ENCODE results near the gene UBXN6. TPM values are rescaled to one million over a fixed set of nuclear protein-coding genes. Genes with fewer than 3 reads are reported as not detected.

Gene UBXN6
- polyA plus RNA-seq, 2 of the 4 experiments (the other 2 are of a cell fraction), result 23.0 to 31.6 TPM

DNA sequence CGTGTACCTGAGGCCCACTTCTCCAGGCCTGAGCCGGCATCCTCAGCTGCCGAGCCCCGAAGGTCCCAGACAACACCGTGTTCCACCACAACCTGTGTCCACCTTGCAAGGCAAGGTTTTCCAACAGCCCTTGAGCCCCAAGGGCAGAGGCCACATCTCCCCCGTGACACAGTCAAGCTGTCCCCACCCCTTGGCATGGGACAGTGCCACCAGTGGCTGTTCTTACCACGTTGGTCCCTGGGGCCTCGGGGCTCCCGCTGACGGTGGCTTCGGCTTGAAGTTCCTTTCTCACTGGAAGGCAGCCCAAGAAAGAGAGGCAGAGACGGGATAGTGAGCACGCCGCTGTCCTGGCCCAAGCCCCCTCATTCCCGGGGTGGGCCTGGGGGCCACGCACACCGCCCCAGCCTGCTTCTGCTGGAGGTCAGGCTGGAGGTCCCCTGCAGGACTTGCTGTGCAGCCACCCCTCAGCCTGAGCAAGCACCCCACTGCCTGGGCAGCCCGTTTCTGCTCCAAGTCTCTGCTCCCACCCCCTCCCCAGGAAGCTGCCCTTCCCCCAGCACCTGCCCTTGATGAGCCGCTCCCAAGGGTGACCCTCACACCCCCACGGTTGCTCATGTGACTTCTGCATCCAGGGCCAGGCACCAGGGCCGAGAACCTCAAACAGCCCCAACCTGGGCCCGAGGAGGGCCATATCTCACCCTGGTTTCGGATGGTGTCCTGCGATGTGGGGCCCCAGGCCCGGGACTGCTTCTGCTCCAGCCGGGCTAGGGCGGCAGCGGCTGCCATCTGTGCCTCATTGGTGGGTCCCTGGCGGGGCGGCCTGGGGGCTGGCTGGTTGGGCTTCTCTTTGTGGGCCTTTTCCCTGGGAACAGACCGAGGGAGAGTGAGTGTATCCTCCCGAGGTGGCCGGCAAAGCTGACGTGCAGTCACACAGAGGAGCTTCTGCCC, 4.1 kb downstream of the UBXN6 start:
- H3K27ac ChIP-seq, result no peak overlapping the region
- DNase-seq (ENCODE audit: low read depth in 1 of 2, low spot score in 1 of 2), result no peak
- ATAC-seq, result no peak
- TF ChIP-seq MAZ (IDR thresholded peaks at IDR 0.05; ENCODE audit: borderline replicate concordance, low read depth, low read length) (no peak), NPAS2 (CRISPR knock-in tag; IDR thresholded peaks at IDR 0.05; ENCODE audit: borderline replicate concordance) (no peak), CBX8 (IDR thresholded peaks at IDR 0.05) (no peak), FOSL2 (IDR thresholded peaks at IDR 0.05) (no peak), FOSL2 (CRISPR knock-in tag; IDR thresholded peaks at IDR 0.05) (no peak), BHLHE40 (IDR thresholded peaks at IDR 0.05; ENCODE audit: low read depth, low read length) (no peak), HEYL (CRISPR knock-in tag; IDR thresholded peaks at IDR 0.05) (no peak), ZFP36 (IDR thresholded peaks at IDR 0.05; ENCODE audit: borderline replicate concordance, partially characterized antibody) (no peak), RAD21 (conservative IDR thresholded peaks at IDR 0.05 in 1 of 2, IDR thresholded peaks at IDR 0.05 in 1 of 2) (no peak), CEBPB (IDR thresholded peaks at IDR 0.05) (no peak), MAFK (IDR thresholded peaks at IDR 0.05; ENCODE audit: partially characterized antibody) (no peak), HOXB13 (CRISPR knock-in tag; IDR thresholded peaks at IDR 0.05; ENCODE audit: low read depth) (no peak)
- TF ChIP-seq, protein P1, sequence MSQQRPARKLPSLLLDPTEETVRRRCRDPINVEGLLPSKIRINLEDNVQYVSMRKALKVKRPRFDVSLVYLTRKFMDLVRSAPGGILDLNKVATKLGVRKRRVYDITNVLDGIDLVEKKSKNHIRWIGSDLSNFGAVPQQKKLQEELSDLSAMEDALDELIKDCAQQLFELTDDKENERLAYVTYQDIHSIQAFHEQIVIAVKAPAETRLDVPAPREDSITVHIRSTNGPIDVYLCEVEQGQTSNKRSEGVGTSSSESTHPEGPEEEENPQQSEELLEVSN (IDR thresholded peaks at IDR 0.05; ENCODE audit: borderline replicate concordance, low read depth), result no peak
- TF ChIP-seq, protein P2, sequence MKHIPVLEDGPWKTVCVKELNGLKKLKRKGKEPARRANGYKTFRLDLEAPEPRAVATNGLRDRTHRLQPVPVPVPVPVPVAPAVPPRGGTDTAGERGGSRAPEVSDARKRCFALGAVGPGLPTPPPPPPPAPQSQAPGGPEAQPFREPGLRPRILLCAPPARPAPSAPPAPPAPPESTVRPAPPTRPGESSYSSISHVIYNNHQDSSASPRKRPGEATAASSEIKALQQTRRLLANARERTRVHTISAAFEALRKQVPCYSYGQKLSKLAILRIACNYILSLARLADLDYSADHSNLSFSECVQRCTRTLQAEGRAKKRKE (CRISPR knock-in tag; IDR thresholded peaks at IDR 0.05; ENCODE audit: low read depth), result no peak
- no peaks in the 10 kb centered on the region for H3K9me3 ChIP-seq
- CTCF ChIA-PET, result interaction anchor here (0.9 kb wide), 1 partner anchor 78 kb away, joined by 3 read pairs; no protein-coding TSS in a partner anchor
- no peak overlapping the region for H3K4me2 ChIP-seq
- no peak overlapping the region for H3K4me3 ChIP-seq
- POLR2A ChIA-PET, result no interaction called here
- 85% methylated on average over 8 of the region's 34 CpGs for WGBS (ENCODE audit: missing lambda C conversion rate)
- no peak for FAIRE-seq
- H3K4me1 ChIP-seq, result peaks cover 14% of the 10 kb centered on the region; the same call in 2 of the 3 replicates

DNA sequence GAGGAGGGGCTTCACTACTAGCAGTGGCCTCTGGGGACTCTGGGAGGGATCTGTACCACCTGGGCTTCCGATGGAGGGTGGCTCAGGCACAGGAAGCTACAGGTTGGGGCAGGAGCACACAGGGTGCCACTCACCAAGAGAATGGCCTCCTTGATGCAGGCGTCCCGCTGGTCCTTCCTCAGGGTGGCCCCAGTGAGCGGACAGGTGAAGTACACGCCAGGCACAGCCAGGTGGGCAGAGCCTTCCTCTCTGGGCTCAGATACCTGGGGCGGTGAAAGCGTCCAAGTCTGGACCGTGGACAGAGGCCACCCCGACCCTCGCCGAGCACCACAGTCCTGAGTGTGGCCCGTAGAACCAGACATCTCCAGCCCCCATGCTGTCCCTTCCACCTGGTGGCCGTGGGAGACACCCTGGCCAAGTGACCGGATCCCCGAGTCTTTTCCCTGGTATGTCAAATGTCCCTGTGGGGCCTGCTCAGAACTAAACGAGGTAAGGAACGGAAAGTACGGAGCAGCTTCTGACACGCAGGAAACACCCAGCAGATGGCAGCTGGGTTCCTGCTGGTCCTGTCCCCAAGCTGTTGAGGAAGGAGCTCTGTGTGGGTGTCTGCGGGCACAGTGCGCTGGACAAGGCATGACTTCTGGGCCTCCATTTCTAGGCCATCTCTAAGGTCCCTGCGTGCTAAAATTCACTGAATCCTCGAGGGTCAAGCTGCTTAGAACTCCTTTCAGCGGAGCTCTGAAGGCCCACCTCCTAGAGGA, 5.2 kb downstream of the UBXN6 start:
- Histone ChIP-seq H3K9me3 (no peaks in the 10 kb centered on the region), H3K27ac (no peak overlapping the region), H3K4me2 (no peak overlapping the region), H3K4me3 (no peak overlapping the region), H3K4me1 (peaks cover 11% of the 10 kb centered on the region; the same call in 1 of the 3 replicates)
- ChIA-PET POLR2A (no interaction called here), CTCF (interaction anchor here (1.1 kb wide), 1 partner anchor 52 kb away, joined by 4 read pairs; the partner anchor contains the start of gene SH3GL1)
- FAIRE-seq (no peak), ATAC-seq (no peak), DNase-seq (ENCODE audit: low read depth in 1 of 2, low spot score in 1 of 2) (no peak)
- WGBS (ENCODE audit: missing lambda C conversion rate), result 88% methylated on average over 17 of the region's 24 CpGs
- no peak for TF ChIP-seq HOXB13 (CRISPR knock-in tag; IDR thresholded peaks at IDR 0.05; ENCODE audit: low read depth)
- TF ChIP-seq KDM5A (IDR thresholded peaks at IDR 0.05), result no peak
- TF ChIP-seq POLR2A (IDR thresholded peaks at IDR 0.05; ENCODE audit: low read length), result no peak
- no peak for TF ChIP-seq HEYL (CRISPR knock-in tag; IDR thresholded peaks at IDR 0.05)
- no peak for TF ChIP-seq FOSB (CRISPR knock-in tag; IDR thresholded peaks at IDR 0.05)
- no peak for TF ChIP-seq CHD2 (IDR thresholded peaks at IDR 0.05; ENCODE audit: low read length, partially characterized antibody)
- no peak for TF ChIP-seq GATA3 (IDR thresholded peaks at IDR 0.05; ENCODE audit: borderline replicate concordance)
- no peak for TF ChIP-seq MYC (IDR thresholded peaks at IDR 0.05; ENCODE audit: borderline replicate concordance, low read length)
- TF ChIP-seq FOSL2 (IDR thresholded peaks at IDR 0.05), result no peak
- TF ChIP-seq FOSL2 (CRISPR knock-in tag; IDR thresholded peaks at IDR 0.05), result no peak
- TF ChIP-seq, protein P3, sequence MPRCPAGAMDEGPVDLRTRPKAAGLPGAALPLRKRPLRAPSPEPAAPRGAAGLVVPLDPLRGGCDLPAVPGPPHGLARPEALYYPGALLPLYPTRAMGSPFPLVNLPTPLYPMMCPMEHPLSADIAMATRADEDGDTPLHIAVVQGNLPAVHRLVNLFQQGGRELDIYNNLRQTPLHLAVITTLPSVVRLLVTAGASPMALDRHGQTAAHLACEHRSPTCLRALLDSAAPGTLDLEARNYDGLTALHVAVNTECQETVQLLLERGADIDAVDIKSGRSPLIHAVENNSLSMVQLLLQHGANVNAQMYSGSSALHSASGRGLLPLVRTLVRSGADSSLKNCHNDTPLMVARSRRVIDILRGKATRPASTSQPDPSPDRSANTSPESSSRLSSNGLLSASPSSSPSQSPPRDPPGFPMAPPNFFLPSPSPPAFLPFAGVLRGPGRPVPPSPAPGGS (IDR thresholded peaks at IDR 0.05), result no peak
- no peak for TF ChIP-seq TP53 (CRISPR knock-in tag; IDR thresholded peaks at IDR 0.05)
- TF ChIP-seq RARB (CRISPR knock-in tag; IDR thresholded peaks at IDR 0.05), result no peak
- no peak for TF ChIP-seq KDM1A (IDR thresholded peaks at IDR 0.05; ENCODE audit: low read depth)
- TF ChIP-seq, protein P1 (IDR thresholded peaks at IDR 0.05; ENCODE audit: borderline replicate concordance, low read depth), result no peak
- TF ChIP-seq, protein P4, sequence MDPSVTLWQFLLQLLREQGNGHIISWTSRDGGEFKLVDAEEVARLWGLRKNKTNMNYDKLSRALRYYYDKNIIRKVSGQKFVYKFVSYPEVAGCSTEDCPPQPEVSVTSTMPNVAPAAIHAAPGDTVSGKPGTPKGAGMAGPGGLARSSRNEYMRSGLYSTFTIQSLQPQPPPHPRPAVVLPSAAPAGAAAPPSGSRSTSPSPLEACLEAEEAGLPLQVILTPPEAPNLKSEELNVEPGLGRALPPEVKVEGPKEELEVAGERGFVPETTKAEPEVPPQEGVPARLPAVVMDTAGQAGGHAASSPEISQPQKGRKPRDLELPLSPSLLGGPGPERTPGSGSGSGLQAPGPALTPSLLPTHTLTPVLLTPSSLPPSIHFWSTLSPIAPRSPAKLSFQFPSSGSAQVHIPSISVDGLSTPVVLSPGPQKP (IDR thresholded peaks at IDR 0.05; ENCODE audit: low read depth, low read length), result no peak
